ENCODE results near the gene ABLIM1. TPM values are rescaled to one million over a fixed set of nuclear protein-coding genes. Genes with fewer than 3 reads are reported as not detected.
A peak's percentile ranks its signal among the peaks of the same experiment; 100 is the strongest.

Gene ABLIM1
- total RNA-seq, 1 experiment from 2014 or later, result 62.1 TPM

DNA sequence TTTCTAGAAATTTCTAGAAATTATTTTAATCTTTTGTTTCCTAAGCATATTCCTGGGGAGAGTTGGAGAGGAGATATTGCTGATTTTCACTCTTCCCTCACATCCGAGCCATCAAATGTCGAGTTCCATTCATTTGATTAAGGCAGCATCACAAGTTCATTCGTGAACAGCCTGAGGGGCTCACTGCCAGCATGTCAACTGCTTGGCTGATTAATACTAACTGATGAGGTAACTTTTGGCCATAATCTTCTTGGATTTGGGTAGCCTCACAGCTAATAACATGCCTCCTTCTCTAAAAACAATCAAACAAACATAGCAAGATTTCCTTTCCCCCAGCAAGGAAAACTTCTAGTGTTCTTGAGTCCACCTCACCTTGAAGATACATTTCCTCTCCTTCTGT lies 166.7 kb downstream of the ABLIM1 start (continued):
- TF ChIP-seq, protein P1, sequence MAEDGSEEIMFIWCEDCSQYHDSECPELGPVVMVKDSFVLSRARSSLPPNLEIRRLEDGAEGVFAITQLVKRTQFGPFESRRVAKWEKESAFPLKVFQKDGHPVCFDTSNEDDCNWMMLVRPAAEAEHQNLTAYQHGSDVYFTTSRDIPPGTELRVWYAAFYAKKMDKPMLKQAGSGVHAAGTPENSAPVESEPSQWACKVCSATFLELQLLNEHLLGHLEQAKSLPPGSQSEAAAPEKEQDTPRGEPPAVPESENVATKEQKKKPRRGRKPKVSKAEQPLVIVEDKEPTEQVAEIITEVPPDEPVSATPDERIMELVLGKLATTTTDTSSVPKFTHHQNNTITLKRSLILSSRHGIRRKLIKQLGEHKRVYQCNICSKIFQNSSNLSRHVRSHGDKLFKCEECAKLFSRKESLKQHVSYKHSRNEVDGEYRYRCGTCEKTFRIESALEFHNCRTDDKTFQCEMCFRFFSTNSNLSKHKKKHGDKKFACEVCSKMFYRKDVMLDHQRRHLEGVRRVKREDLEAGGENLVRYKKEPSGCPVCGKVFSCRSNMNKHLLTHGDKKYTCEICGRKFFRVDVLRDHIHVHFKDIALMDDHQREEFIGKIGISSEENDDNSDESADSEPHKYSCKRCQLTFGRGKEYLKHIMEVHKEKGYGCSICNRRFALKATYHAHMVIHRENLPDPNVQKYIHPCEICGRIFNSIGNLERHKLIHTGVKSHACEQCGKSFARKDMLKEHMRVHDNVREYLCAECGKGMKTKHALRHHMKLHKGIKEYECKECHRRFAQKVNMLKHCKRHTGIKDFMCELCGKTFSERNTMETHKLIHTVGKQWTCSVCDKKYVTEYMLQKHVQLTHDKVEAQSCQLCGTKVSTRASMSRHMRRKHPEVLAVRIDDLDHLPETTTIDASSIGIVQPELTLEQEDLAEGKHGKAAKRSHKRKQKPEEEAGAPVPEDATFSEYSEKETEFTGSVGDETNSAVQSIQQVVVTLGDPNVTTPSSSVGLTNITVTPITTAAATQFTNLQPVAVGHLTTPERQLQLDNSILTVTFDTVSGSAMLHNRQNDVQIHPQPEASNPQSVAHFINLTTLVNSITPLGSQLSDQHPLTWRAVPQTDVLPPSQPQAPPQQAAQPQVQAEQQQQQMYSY (CRISPR knock-in tag; IDR thresholded peaks at IDR 0.05), result no peak
- TF ChIP-seq, protein P2, sequence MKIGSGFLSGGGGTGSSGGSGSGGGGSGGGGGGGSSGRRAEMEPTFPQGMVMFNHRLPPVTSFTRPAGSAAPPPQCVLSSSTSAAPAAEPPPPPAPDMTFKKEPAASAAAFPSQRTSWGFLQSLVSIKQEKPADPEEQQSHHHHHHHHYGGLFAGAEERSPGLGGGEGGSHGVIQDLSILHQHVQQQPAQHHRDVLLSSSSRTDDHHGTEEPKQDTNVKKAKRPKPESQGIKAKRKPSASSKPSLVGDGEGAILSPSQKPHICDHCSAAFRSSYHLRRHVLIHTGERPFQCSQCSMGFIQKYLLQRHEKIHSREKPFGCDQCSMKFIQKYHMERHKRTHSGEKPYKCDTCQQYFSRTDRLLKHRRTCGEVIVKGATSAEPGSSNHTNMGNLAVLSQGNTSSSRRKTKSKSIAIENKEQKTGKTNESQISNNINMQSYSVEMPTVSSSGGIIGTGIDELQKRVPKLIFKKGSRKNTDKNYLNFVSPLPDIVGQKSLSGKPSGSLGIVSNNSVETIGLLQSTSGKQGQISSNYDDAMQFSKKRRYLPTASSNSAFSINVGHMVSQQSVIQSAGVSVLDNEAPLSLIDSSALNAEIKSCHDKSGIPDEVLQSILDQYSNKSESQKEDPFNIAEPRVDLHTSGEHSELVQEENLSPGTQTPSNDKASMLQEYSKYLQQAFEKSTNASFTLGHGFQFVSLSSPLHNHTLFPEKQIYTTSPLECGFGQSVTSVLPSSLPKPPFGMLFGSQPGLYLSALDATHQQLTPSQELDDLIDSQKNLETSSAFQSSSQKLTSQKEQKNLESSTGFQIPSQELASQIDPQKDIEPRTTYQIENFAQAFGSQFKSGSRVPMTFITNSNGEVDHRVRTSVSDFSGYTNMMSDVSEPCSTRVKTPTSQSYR (CRISPR knock-in tag; IDR thresholded peaks at IDR 0.05), result no peak
- TF ChIP-seq NFE2L1 (CRISPR knock-in tag; IDR thresholded peaks at IDR 0.05) (no peak), GTF2I (CRISPR knock-in tag; conservative IDR thresholded peaks at IDR 0.05) (no peak)

DNA sequence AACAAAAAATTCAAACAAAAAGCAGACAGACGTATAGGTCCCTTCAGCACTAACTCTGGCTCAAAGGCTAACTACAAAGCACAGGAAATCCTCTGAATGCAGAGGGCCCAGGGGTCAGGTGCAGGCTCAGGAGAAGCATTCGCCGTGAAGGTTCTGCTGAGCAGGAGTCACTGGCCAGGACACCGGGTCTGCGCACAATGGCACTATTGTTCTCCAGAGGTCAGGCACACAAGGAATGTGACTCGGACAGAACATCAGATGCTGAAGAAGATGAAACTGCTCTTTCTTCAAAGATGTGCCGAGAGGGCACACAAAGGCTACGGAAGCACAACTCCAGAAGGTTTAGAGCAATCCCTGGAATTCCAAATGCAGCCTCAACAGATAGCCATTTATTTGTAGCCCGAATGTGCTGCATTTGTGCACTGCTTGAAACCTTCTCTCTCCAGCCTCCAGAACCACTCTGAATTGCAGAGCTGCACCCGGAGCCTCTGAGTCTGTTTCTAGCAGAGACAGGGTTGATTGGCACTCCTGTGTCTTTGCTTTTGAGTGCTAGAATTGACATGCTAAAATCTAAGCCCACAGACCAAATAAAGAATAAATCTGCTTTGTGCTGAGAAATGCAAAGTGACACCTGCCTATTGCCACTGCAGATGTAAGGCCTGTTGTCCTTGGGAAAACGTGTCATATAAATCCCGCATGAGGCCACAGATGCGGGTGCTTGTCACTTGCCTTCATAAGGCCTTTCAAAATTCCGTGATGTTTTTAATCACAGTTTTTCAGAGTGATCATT lies 168.4 kb downstream of the ABLIM1 start:
- DNase-seq (ENCODE audit: low spot score) (peak; percentile 55), ATAC-seq (peak; percentile 97)
- POLR2A ChIA-PET, result no interaction called here
- H3K27ac Mint-ChIP-seq, result peak overlapping the region; percentile 72
- peaks cover 16% of the 10 kb centered on the region for H3K36me3 Mint-ChIP-seq
- peaks cover 5% of the 10 kb centered on the region for H3K9me3 Mint-ChIP-seq
- H3K4me1 Mint-ChIP-seq, result peaks cover 52% of the 10 kb centered on the region
- no peak overlapping the region for H3K4me3 Mint-ChIP-seq
- no peaks in the 10 kb centered on the region; the same call in 1 of the 2 replicates for H3K27me3 Mint-ChIP-seq (ENCODE audit: low read depth)
- TF ChIP-seq, protein P3, sequence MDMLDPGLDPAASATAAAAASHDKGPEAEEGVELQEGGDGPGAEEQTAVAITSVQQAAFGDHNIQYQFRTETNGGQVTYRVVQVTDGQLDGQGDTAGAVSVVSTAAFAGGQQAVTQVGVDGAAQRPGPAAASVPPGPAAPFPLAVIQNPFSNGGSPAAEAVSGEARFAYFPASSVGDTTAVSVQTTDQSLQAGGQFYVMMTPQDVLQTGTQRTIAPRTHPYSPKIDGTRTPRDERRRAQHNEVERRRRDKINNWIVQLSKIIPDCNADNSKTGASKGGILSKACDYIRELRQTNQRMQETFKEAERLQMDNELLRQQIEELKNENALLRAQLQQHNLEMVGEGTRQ (CRISPR knock-in tag; IDR thresholded peaks at IDR 0.05), result 0 out of 2 replicates have a peak, but pooled peaks have one; percentile 24
- TF ChIP-seq HMGA2 (CRISPR knock-in tag; IDR thresholded peaks at IDR 0.05) (peak; percentile 32; the same call in 1 of the 2 replicates), GABPB1 (CRISPR knock-in tag; IDR thresholded peaks at IDR 0.05) (peak; percentile 53; the same call in 1 of the 2 replicates), ZNF423 (CRISPR knock-in tag; IDR thresholded peaks at IDR 0.05) (peak; percentile 32; the same call in 1 of the 2 replicates), SP1 (CRISPR knock-in tag; conservative IDR thresholded peaks at IDR 0.05) (0 out of 2 replicates have a peak, but pooled peaks have one; percentile 20), SMAD3 (CRISPR knock-in tag; IDR thresholded peaks at IDR 0.05; ENCODE audit: borderline replicate concordance) (no peak), ZNF121 (CRISPR knock-in tag; IDR thresholded peaks at IDR 0.05) (no peak)
- TF ChIP-seq, protein P4, sequence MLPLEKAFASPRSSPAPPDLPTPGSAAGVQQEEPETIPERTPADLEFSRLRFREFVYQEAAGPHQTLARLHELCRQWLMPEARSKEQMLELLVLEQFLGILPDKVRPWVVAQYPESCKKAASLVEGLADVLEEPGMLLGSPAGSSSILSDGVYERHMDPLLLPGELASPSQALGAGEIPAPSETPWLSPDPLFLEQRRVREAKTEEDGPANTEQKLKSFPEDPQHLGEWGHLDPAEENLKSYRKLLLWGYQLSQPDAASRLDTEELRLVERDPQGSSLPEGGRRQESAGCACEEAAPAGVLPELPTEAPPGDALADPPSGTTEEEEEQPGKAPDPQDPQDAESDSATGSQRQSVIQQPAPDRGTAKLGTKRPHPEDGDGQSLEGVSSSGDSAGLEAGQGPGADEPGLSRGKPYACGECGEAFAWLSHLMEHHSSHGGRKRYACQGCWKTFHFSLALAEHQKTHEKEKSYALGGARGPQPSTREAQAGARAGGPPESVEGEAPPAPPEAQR (CRISPR knock-in tag; IDR thresholded peaks at IDR 0.05), result peak; percentile 54; the same call in 1 of the 2 replicates
- TF ChIP-seq, protein P5, sequence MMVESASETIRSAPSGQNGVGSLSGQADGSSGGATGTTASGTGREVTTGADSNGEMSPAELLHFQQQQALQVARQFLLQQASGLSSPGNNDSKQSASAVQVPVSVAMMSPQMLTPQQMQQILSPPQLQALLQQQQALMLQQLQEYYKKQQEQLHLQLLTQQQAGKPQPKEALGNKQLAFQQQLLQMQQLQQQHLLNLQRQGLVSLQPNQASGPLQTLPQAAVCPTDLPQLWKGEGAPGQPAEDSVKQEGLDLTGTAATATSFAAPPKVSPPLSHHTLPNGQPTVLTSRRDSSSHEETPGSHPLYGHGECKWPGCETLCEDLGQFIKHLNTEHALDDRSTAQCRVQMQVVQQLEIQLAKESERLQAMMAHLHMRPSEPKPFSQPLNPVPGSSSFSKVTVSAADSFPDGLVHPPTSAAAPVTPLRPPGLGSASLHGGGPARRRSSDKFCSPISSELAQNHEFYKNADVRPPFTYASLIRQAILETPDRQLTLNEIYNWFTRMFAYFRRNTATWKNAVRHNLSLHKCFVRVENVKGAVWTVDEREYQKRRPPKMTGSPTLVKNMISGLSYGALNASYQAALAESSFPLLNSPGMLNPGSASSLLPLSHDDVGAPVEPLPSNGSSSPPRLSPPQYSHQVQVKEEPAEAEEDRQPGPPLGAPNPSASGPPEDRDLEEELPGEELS (CRISPR knock-in tag; IDR thresholded peaks at IDR 0.05), result 0 out of 2 replicates have a peak, but pooled peaks have one; percentile 49
- CTCF ChIA-PET, result interaction anchor here (1.8 to 2.4 kb wide), 2 partner anchors 31 to 185 kb away, joined by 6 to 7 read pairs; no protein-coding TSS in a partner anchor
